ENCODE measurements around the gene PLAC9.

GRCh38 chr10:80186364-80187012 lies 54.0 kb downstream of the PLAC9 start:
- TF ChIP-seq ZNF335 (tag by site-specific recombination; conservative IDR thresholded peaks at IDR 0.05) = no peak
- TF ChIP-seq CTCF (tag by site-specific recombination; IDR thresholded peaks at IDR 0.05) = no peak
- TF ChIP-seq ZNF23 (tag by site-specific recombination; IDR thresholded peaks at IDR 0.05; ENCODE audit: borderline replicate concordance) = no peak
- TF ChIP-seq ZNF560 (tag by site-specific recombination; IDR thresholded peaks at IDR 0.05; ENCODE audit: borderline replicate concordance) = no peak
- TF ChIP-seq ZNF629 (tag by site-specific recombination; IDR thresholded peaks at IDR 0.05) = no peak
- TF ChIP-seq BCL11A (tag by site-specific recombination; IDR thresholded peaks at IDR 0.05; ENCODE audit: low read depth) = no peak

All from HEK293 (cell line).